ENCODE results near the gene HES7. TPM values are rescaled to one million over a fixed set of nuclear protein-coding genes. Genes with fewer than 3 reads are reported as not detected.

Gene HES7
- total RNA-seq, 1 experiment from 2014 or later: 0.33 TPM

DNA sequence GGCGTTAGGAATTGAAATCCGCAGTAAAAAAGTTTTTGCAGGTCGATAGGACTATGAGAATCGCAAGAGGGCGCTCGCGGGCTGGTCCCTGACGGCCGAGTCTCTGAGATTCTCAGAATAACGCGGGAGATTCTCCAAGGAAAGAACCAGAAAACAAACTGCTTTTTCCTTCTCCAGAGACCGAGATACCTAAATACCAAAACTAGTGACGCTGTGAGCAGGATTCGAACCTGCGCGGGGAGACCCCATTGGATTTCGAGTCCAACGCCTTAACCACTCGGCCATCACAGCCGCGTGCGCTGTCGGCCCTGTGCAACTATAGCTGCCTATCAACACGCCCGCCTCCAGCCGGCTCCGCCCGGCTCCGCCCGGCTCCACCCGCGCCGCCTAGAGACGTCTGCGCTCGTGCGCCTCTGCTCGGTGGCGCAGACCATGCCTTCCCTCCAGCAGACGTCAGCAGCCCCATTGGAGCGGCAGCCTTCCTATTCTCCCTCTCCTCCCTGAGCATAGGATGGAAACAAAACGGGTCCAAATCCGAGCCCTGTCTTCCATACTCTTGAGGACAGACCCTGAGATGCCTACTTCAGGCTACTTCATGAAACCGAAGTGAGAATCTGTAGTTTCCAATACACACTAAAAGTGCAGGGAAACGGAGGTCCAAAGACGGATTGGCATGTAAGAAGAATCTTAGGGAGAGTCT is 14.9 kb upstream of the HES7 start:
- no peak overlapping the region for H3K4me3 Mint-ChIP-seq

More for the DNA sequence above, 14.9 kb upstream of the HES7 start:
- Histone ChIP-seq H2BK120ac (ENCODE audit: low read depth, low read length, poor library complexity, severe bottlenecking) (no peak overlapping the region), H2AFZ (ENCODE audit: low read length) (no peak overlapping the region), H3K14ac (ENCODE audit: insufficient read depth, low read length) (no peak overlapping the region), H3K9me3 (ENCODE audit: control insufficient read depth, low read depth, low read length) (no peaks in the 10 kb centered on the region), H4K5ac (ENCODE audit: insufficient read length, low read depth, low read length) (no peak overlapping the region), H4K20me1 (ENCODE audit: control insufficient read depth, insufficient read depth, insufficient read length) (no peaks in the 10 kb centered on the region), H3K18ac (ENCODE audit: insufficient read length, low read depth, low read length) (no peak overlapping the region), H3K27me3 (ENCODE audit: insufficient read depth, low read length) (no peaks in the 10 kb centered on the region), H3K56ac (ENCODE audit: insufficient read length, low read depth, low read length) (peak overlapping the region; percentile 2), H2BK20ac (ENCODE audit: low read depth, low read length, poor library complexity, severe bottlenecking) (no peak overlapping the region), H2AK5ac (ENCODE audit: insufficient read length, low read length) (no peak overlapping the region), H3K4me2 (ENCODE audit: insufficient read depth, insufficient read length, low read length) (peak overlapping the region; percentile 60), H3K9ac (ENCODE audit: extremely low read depth, insufficient read length, low read length) (peak overlapping the region; percentile 43), H2BK12ac (ENCODE audit: insufficient read length, low read depth, low read length) (no peak overlapping the region), H2BK15ac (ENCODE audit: low read depth, low read length) (no peak overlapping the region), H3K79me1 (ENCODE audit: insufficient read depth, low read depth, low read length, poor library complexity, severe bottlenecking) (no peaks in the 10 kb centered on the region), H4K91ac (ENCODE audit: insufficient read length, low read depth, low read length) (no peak overlapping the region), H3K23ac (ENCODE audit: insufficient read length, low read depth, low read length) (no peak overlapping the region), H3K23me2 (ENCODE audit: insufficient read length, low read depth, low read length, poor library complexity, severe bottlenecking) (peaks cover 8% of the 10 kb centered on the region), H3K4ac (ENCODE audit: low read depth, low read length) (no peak overlapping the region), H4K8ac (replicated peaks; ENCODE audit: insufficient read length, low read depth, low read length) (no peak overlapping the region), H2BK5ac (ENCODE audit: insufficient read length, low read length) (no peak overlapping the region), H3K4me1 (ENCODE audit: insufficient read depth, low read length) (no peaks in the 10 kb centered on the region), H3T11ph (ENCODE audit: low read length) (no peak overlapping the region), H3K27ac (ENCODE audit: insufficient read length, low read depth, low read length) (peak overlapping the region; percentile 37), H3K79me2 (ENCODE audit: insufficient read depth, low read length) (no peaks in the 10 kb centered on the region)
- Mint-ChIP-seq H3K9me3 (no peaks in the 10 kb centered on the region), H3K27ac (no peak overlapping the region), H3K27me3 (ENCODE audit: low read depth) (peaks cover 6% of the 10 kb centered on the region), H3K4me1 (peaks cover 3 to 10% of the 10 kb centered on the region in 2 experiments), H3K36me3 (ENCODE audit: insufficient read depth in 1 of 3, low read depth in 3 of 3) (peaks cover 8 to 36% (median 25%) of the 10 kb centered on the region in 3 experiments; a peak in 6 of 7 replicates)
- TF ChIP-seq, protein P1, sequence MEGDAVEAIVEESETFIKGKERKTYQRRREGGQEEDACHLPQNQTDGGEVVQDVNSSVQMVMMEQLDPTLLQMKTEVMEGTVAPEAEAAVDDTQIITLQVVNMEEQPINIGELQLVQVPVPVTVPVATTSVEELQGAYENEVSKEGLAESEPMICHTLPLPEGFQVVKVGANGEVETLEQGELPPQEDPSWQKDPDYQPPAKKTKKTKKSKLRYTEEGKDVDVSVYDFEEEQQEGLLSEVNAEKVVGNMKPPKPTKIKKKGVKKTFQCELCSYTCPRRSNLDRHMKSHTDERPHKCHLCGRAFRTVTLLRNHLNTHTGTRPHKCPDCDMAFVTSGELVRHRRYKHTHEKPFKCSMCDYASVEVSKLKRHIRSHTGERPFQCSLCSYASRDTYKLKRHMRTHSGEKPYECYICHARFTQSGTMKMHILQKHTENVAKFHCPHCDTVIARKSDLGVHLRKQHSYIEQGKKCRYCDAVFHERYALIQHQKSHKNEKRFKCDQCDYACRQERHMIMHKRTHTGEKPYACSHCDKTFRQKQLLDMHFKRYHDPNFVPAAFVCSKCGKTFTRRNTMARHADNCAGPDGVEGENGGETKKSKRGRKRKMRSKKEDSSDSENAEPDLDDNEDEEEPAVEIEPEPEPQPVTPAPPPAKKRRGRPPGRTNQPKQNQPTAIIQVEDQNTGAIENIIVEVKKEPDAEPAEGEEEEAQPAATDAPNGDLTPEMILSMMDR (conservative IDR thresholded peaks at IDR 0.05): peak; percentile 96
- no CpG with 5 or more reads among the region's 46 CpGs for WGBS (ENCODE audit: extremely low coverage, insufficient read length, low lambda C conversion rate)
- peak; percentile 98 for DNase-seq

Data from H9 (cell line).